Ovary (tissue), 9 donors: ENCODE data around the gene COL15A1. TPM values are rescaled to one million over a fixed set of nuclear protein-coding genes. Genes with fewer than 3 reads are reported as not detected.
"Not testable (repeated sequence)": the region's sequence is repeated elsewhere in the genome, so short reads cannot be mapped to it uniquely, and the experiment has no call there.

Source experiments
- DNase-seq, 5 donors: peaks; one replicate each; pipeline ENCODE4 v3.0.0-alpha.2; 2019 to 2020
- H3K27ac ChIP-seq, 2 donors: fragments of 200-600 bp; one replicate each; pipeline versions ENCODE4 v1.5.1 to v1.8.0; 2019 to 2022
- H3K27me3 ChIP-seq: fragments of 200-600 bp; one replicate; pipeline ENCODE4 v1.8.0; 2022
- H3K36me3 ChIP-seq: fragments of 200-600 bp; sonication (generic); one replicate; pipeline ENCODE4 v1.5.1; 2019
- H3K4me1 ChIP-seq: one replicate; pipeline ENCODE4 v1.8.1; 2013; ENCODE audit warnings: mild to moderate bottlenecking, moderate library complexity; ENCODE audit not compliant: insufficient read depth
- H3K4me3 ChIP-seq: fragments of 200-600 bp; sonication (generic); one replicate; pipeline ENCODE4 v1.5.1; 2017
- H3K9me3 ChIP-seq, 2 donors: fragments of 200-600 bp in 1 of 2; sonication (generic) in 1 of 2; one replicate each; pipeline versions ENCODE4 v1.5.1 to v1.8.1; 2013 to 2019; ENCODE audit warnings: mild to moderate bottlenecking in 1 of 2, moderate library complexity in 1 of 2
- EP300 ChIP-seq: sonication (generic); formaldehyde crosslinking; IDR thresholded peaks from one replicate; pipeline ENCODE4 v1.6.1; 2017; ENCODE audit warnings: antibody characterized with exemption
- POLR2A ChIP-seq: fragments of 450-650 bp; IDR thresholded peaks from one replicate; pipeline ENCODE4 v1.6.1; 2017; ENCODE audit warnings: antibody characterized with exemption, mild to moderate bottlenecking, moderate library complexity
- WGBS, 3 donors: extraction: QIAGEN DNeasy Blood & Tissue Kit in 1 of 3; methylation state at CpG; one replicate each; pipeline versions ENCODE4 v1.1.5 to v1.1.7; 2013 to 2017; 5-methylcytosine and 5-hydroxymethylcytosine counted together
- intact Hi-C, 4 donors: fragments of 100-400 bp; cut with DNase I; formaldehyde crosslinking; loops; one replicate each; pipeline versions ENCODE4 v1.11.0 to v1.15.1; 2022 to 2023
- polyA plus RNA-seq, 2 donors: library from polyadenylated mRNA; stranded (reverse); fragments of 200-250 nt in 1 of 2; fragments of 350-450 nt in 1 of 2; fragmentation: Illumina TruSeq in 1 of 2; extraction: RNeasy Lipid Tissue Mini Kit (QIAGEN cat#74804) in 1 of 2; gene quantifications; one replicate each; pipeline ENCODE4 v1.2.3, GENCODE V29; 2013 to 2014
- total RNA-seq, 7 donors: library from RNA; depleted of rRNA in 2 of 7; stranded (reverse); fragments of >200 nt in 2 of 7; fragmentation: NEBNext Ultra II Directional in 3 of 7; extraction: Animal tissue kit (Norgen Biotek cat#: 25700) in 3 of 7; gene quantifications; one replicate each; pipeline versions ENCODE4 v1.1.0 to v1.2.4, GENCODE V29; 2016 to 2023
- TF ChIP-seq, protein P1 (sequence below), 3 donors: fragments of 450-650 bp in 2 of 3; fragments of 200-600 bp in 1 of 3; IDR thresholded peaks; one replicate each; pipeline versions ENCODE4 v1.5.1 to v1.8.0; 2016 to 2022; ENCODE audit warnings: antibody characterized with exemption in 3 of 3, mild to moderate bottlenecking in 1 of 3
- donor health status: DM: no; HTN: no; CAD: no; lungs with moderate emphysema.
- donor health status: DM: no; HTN: no; CAD: no.
- donor health status: Bipolar disorder and iron deficiency.
- donor health status: DM: yes; HTN: yes; CAD: no.
- donor health status: DM: no; HTN: no; CAD: no.
- donor health status: DM: yes; HTN: yes; CAD: no.

The COL15A1 gene
- total and polyA plus RNA-seq, 9 donors: 12.8 to 195 (median 48.6) TPM

DNA sequence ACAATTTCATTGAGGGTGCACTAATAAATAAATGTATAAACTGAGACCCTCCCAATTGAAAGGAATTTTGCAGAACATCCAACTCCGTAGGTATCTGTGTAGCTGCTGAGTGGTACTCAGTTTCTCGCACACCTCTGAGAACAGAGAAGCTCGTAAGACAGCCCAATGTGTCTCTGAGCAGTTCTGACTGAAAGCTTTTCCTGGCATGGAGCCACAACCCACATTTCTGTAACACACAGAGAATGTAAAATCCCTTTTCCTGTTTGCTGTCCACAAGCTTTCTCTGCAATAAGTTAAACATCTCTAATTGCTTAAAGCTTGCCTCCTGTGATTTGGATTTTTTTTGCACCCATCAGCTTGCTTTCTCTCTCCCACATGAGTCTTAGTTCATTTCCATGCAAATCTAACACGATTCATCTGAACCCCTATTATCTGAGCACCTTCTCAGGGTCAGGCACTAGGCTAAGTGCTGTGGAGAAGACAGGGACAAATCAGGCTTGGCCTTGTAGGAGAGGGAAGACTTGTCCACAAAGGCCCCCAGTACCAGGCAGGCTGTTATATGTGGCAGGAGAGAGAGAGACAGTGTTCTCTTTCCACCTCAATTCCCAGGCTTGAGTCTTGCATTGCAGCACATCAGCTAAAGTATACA lies 44.2 kb upstream of the COL15A1 start:
- no peak for TF ChIP-seq EP300
- TF ChIP-seq POLR2A: no peak
- TF ChIP-seq, protein P1, sequence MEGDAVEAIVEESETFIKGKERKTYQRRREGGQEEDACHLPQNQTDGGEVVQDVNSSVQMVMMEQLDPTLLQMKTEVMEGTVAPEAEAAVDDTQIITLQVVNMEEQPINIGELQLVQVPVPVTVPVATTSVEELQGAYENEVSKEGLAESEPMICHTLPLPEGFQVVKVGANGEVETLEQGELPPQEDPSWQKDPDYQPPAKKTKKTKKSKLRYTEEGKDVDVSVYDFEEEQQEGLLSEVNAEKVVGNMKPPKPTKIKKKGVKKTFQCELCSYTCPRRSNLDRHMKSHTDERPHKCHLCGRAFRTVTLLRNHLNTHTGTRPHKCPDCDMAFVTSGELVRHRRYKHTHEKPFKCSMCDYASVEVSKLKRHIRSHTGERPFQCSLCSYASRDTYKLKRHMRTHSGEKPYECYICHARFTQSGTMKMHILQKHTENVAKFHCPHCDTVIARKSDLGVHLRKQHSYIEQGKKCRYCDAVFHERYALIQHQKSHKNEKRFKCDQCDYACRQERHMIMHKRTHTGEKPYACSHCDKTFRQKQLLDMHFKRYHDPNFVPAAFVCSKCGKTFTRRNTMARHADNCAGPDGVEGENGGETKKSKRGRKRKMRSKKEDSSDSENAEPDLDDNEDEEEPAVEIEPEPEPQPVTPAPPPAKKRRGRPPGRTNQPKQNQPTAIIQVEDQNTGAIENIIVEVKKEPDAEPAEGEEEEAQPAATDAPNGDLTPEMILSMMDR (IDR thresholded peaks at IDR 0.05): no peak
- 54 to 61% (median 57%) methylated on average over 4 of the region's 4 CpGs for WGBS, 3 donors
- intact Hi-C loops: no loop called here
- Histone ChIP-seq H3K9me3 (no peaks in the 10 kb centered on the region), H3K36me3 (no peaks in the 10 kb centered on the region), H3K27me3 (no peaks in the 10 kb centered on the region), H3K4me1 (no peaks in the 10 kb centered on the region), H3K27ac (no peak overlapping the region), H3K4me3 (no peak overlapping the region)
- DNase-seq: no peak

DNA sequence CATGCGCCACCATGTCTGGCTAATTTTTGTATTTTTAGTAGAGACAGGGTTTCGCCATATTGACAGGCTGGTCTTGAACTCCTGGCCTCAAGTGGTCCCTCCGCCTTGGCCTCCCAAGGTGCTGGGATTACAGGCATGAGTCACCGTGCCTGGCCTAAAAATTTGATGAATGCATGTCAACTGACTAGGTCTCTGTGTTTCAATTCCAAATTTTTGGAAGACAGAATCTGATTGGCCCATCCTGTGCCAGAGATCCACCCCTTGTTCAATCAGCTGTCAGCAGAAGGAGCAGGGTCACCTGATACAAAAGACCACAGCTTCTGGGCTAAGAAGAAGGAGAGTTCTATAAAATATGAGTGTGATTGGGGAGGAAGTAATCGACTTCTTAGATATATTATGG lies 43.5 kb upstream of the COL15A1 start:
- Histone ChIP-seq H3K27me3 (no peaks in the 10 kb centered on the region), H3K4me3 (no peak overlapping the region), H3K36me3 (no peaks in the 10 kb centered on the region), H3K27ac (no peak overlapping the region), H3K9me3 (no peaks in the 10 kb centered on the region), H3K4me1 (no peaks in the 10 kb centered on the region)
- WGBS, 3 donors: 84 to 93% (median 85%) methylated on average over 5 of the region's 5 CpGs
- TF ChIP-seq, protein P1 (IDR thresholded peaks at IDR 0.05): no peak
- TF ChIP-seq EP300 (no peak), POLR2A (no peak)
- intact Hi-C loops: no loop called here
- no peak for DNase-seq

DNA sequence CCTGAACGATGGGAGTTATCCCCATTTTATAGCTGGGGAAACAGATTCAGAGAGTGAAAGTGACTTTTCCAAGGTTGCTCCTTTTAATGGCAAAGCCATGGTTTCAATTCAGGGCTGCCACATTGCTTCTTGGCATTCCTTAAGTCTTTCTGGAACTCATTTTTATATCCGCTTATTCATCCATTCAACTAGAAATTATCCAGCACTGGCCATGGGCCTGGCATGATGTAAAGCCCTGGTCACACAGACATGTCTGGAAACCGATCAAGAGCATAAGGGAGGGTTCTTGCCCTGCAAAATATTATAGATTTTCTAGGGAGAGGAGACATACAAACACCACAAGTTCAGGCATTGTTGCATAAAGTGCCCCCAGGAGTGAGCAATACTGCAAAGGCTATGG lies 43.0 kb upstream of the COL15A1 start:
- Histone ChIP-seq H3K4me1 (no peaks in the 10 kb centered on the region), H3K27me3 (no peaks in the 10 kb centered on the region), H3K4me3 (no peak overlapping the region), H3K27ac (no peak overlapping the region), H3K9me3 (no peaks in the 10 kb centered on the region), H3K36me3 (no peaks in the 10 kb centered on the region)
- WGBS, 3 donors: 81 to 93% (median 87%) methylated on average over 3 of the region's 3 CpGs
- no peak for DNase-seq
- intact Hi-C loops: no loop called here
- TF ChIP-seq EP300: no peak
- TF ChIP-seq POLR2A: no peak
- TF ChIP-seq, protein P1 (IDR thresholded peaks at IDR 0.05): no peak

DNA sequence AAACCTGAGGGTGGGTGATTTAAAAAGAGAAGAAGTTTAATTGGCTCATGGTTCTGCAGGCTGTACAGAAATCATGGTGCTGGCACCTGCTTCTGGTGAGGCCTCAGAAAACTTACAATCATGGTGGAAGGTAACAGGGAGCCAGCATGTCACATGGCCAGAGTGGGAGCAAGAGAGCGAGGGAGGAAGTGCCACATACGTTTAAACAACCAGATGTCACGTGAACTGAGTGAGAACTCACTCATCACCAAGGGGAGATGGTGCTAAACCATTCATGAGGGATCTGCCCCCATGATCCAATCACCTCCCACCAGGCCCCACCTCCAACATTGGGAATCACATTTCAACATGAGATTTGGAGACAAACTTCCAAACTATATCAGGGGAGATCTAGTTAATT lies 41.9 kb upstream of the COL15A1 start:
- H3K36me3 ChIP-seq, H3K27me3 ChIP-seq, H3K4me1 ChIP-seq, intact Hi-C loops, H3K4me3 ChIP-seq, H3K27ac ChIP-seq, H3K9me3 ChIP-seq, DNase-seq: not testable (repeated sequence)
- 87 to 97% (median 91%) methylated on average over 3 of the region's 3 CpGs for WGBS, 3 donors

DNA sequence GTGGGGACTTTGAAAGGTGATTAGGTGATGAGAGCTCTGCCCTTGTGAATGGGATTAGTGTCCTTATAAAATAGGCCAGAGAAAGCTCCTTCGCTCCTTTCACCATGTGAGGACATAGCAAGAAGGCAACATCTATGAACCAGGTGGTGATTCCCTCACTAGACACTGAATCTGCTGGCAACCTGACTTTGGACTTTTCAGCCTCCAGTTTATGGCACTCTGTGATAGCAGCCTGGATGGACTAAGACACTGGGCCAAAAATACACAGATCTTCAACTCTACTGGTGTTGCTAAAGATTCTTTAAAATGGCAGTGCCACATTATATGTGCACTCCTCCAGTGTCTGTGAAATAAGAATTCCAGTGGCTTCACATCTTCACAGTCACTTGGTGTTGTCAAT lies 41.2 kb upstream of the COL15A1 start:
- Histone ChIP-seq H3K4me3 (no peak overlapping the region), H3K9me3 (no peaks in the 10 kb centered on the region), H3K4me1 (peaks cover 7% of the 10 kb centered on the region), H3K36me3 (no peaks in the 10 kb centered on the region), H3K27me3 (no peaks in the 10 kb centered on the region), H3K27ac (no peak overlapping the region)
- WGBS, 3 donors: 95 to 100% (median 97%) methylated on average over 1 of the region's 1 CpG
- TF ChIP-seq, protein P1 (IDR thresholded peaks at IDR 0.05): no peak
- TF ChIP-seq EP300: no peak
- no peak for TF ChIP-seq POLR2A
- DNase-seq: no peak
- intact Hi-C loops: no loop called here
